HG03196 (cell line): ENCODE data around the gene ITGA7.
"Not testable (repeated sequence)": the region's sequence is repeated elsewhere in the genome, so short reads cannot be mapped to it uniquely, and the experiment has no call there.

Experiments
- ATAC-seq: cut with Tn5 transposase; IDR thresholded peaks from one replicate; pipeline ENCODE4 v1.9.1; 2021; ENCODE audit not compliant: unreplicated experiment

The ITGA7 gene

GRCh38 chr12:55650620-55651298, 56.9 kb downstream of the ITGA7 start:
- ATAC-seq: not testable (repeated sequence)

DNA sequence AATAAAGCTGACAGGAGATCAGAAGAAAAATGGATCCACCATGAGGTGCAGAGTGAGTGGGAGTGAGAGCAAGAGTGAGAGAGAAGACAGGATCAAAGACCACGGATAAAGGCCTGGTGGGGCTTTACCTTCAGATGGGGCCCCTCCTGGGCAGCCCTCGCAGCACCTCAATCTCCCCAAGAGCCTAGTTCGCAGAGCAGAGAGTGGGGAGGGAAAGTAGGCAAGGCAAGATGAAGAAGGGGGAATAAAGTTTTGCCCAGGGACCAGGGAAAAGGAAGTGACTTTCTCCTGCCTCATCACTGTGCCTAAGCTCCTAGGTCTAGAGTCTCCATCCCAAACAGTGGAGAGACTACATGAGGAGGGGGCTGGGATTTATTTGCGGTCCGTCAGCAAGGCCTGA, 60.7 kb downstream of the ITGA7 start:
- ATAC-seq: no peak

DNA sequence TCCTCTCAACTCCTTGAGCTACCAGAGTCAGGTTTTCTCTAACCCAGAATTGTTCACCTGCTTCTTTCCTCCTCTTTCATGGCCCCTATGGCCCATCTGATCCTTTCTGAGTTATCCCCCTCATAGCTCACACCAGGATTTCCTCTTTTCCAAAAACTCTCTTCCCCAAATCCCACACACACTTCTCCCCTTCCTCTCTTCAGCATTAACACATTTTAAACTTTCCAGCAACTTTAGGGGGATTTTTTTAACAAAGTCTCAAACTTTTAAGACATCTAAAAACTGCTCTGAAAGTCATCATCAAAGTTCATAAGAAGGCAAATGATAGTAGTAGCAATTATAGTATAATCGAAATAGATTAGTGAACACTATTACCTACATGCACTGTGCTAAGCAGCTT, 63.1 kb downstream of the ITGA7 start:
- no peak for ATAC-seq

DNA sequence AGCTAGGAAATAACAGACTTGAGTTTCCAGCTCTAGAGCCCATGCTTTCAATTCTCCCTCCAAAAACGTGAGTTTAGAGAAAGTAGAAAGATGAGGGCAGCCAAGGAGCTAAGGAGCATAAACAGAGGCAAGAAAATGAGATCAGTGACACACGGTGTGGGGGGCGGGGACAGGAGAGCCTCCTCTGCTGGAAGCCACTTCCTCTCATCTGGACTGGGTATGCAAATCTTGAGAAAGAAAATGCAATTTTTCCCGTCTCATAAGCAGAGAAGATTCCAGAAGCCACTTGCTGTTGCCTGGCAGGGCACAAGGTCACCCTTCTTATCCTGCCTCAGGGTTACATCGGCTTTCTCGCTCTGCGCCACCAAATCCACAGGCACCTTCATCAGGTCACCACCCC, 65.0 kb downstream of the ITGA7 start:
- peak; percentile 35 for ATAC-seq

DNA sequence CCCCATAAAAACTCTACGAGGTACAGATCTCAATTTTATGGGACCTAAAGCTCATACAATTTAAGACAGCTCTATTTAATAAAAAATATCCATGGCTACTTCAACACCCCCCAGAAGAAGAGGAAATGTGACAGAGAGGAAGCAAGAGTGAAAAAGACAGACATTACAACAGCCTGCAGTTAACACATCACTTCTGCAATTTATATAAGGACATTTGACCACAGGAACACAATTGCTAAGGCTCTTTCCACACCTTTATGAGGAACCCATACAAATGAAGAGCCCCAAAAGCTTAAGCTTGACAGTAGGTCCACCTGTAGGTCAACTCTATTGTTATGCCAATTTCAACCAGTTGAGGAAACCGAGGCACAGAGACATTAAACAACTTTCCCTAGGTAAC, 65.4 kb downstream of the ITGA7 start:
- ATAC-seq: no peak

DNA sequence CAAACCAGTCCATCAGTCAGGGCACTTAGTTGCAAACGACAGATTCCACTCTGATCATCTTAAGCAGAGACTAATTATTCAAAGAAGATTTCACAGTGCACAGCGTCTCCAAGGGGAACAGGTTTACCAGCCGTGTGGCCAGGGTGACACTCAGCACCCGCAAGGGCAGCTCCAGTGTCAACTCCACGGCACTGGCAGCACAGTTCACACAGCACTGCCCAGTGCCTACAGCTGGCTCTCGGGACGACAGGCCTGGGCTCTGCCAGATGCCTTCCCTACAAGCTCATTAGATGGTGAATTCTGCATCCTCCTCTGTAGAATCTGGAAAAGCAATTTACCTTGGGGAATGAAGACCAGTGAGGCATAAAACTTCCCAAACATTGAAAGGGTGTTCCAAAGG, 66.1 kb downstream of the ITGA7 start:
- ATAC-seq: no peak

DNA sequence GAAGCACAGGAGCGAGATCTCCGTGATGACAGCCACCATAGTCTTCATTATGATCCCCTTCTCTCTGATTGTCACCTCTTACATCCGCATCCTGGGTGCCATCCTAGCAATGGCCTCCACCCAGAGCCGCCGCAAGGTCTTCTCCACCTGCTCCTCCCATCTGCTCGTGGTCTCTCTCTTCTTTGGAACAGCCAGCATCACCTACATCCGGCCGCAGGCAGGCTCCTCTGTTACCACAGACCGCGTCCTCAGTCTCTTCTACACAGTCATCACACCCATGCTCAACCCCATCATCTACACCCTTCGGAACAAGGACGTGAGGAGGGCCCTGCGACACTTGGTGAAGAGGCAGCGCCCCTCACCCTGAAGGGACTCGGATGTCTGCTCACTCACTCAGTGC, 70.2 kb downstream of the ITGA7 start:
- ATAC-seq: no peak

GRCh38 chr12:55636853-55637252, 70.9 kb downstream of the ITGA7 start, which contains the start of gene OR10P1:
Gene OR10P1 (plus strand): TSS chr12:55636892. CDS start chr12:55636892, 0 bp downstream.
- no peak for ATAC-seq

DNA sequence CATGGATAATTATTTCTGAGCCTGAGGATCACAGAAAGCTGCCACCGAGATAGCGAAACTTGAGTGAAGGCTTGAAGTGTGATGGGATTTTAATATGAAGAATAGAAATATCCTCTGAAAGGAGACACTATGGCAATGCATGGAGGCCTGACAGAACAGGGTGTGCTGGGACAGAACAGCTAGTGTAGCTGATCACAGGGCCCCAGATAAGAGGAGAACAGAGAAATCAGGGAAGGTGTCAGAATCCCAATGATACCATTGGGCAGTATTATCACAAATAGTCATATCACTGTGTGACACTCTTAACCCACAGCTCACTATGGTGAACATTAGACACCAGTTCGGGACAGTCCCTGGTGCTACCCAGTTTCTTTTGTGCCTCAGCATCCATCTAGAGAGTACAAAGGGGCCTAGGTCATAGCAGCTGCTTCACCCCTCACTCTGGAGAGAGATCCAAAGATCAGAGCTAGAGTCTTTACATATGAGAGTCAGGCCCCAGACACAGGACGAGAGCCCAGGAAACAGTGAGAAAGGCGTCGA, 71.5 kb downstream of the ITGA7 start:
- no peak for ATAC-seq
